Measurements from ENCODE around the gene EHD1.

EHD1 gene

DNA sequence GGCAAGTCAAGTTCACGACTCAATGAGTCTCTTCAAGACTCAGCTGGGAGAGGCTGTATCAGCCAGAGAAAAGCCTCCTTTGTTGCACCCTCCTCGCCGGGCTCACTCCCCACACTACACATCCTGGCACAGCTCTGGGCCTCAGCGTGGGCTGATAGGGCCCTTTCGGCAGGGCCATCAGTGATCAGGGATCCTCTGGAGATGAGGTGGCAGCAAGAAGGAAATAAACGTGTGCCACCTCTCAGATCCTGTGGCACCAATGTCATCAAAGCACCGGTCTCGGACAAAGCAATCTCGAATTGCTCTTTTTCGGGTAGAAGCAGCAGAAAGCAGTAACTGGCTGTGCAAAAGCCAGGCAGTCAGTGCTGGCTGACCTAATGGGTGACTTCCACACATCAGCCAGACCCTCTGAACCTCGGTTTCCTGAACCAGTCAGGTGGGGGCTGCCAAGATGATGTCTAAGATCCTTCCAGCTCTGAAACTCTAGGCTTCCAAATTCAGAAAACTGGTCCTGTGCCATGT is 2.1 kb downstream of the EHD1 start:
- H3K36me3 ChIP-seq (ENCODE audit: low read length), result no peaks in the 10 kb centered on the region
- no peaks in the 10 kb centered on the region for H3K9me3 ChIP-seq (ENCODE audit: insufficient read depth, low read length)
- no peaks in the 10 kb centered on the region; the same call in 1 of the 2 replicates for H4K20me1 ChIP-seq (ENCODE audit: low read depth, low read length)
- peak overlapping the region; percentile 77 for H3K4me2 ChIP-seq (ENCODE audit: low read depth, low read length, poor library complexity, severe bottlenecking)
- H3K27me3 ChIP-seq (ENCODE audit: low read length), result no peaks in the 10 kb centered on the region
- peak overlapping the region; percentile 91 for H3K9ac ChIP-seq (ENCODE audit: low read length)
- H3K9me2 ChIP-seq (replicated peaks; ENCODE audit: insufficient read depth, low read length), result no peaks in the 10 kb centered on the region
- H3K79me2 ChIP-seq (ENCODE audit: insufficient read depth, low read length), result peaks cover 67% of the 10 kb centered on the region
- peaks cover 32% of the 10 kb centered on the region for H3F3A ChIP-seq (ENCODE audit: insufficient read depth)
- no peak overlapping the region for H2AFZ ChIP-seq (ENCODE audit: low read depth, low read length, severe bottlenecking)
- peak overlapping the region; percentile 90 for H3K4me3 ChIP-seq (ENCODE audit: insufficient read depth, low read length, poor library complexity, severe bottlenecking)
- H3K27ac ChIP-seq (ENCODE audit: low read depth, low read length), result peak overlapping the region; percentile 82
- TF ChIP-seq, protein P1, sequence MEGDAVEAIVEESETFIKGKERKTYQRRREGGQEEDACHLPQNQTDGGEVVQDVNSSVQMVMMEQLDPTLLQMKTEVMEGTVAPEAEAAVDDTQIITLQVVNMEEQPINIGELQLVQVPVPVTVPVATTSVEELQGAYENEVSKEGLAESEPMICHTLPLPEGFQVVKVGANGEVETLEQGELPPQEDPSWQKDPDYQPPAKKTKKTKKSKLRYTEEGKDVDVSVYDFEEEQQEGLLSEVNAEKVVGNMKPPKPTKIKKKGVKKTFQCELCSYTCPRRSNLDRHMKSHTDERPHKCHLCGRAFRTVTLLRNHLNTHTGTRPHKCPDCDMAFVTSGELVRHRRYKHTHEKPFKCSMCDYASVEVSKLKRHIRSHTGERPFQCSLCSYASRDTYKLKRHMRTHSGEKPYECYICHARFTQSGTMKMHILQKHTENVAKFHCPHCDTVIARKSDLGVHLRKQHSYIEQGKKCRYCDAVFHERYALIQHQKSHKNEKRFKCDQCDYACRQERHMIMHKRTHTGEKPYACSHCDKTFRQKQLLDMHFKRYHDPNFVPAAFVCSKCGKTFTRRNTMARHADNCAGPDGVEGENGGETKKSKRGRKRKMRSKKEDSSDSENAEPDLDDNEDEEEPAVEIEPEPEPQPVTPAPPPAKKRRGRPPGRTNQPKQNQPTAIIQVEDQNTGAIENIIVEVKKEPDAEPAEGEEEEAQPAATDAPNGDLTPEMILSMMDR (IDR thresholded peaks at IDR 0.05; ENCODE audit: insufficient read depth, low read length, poor library complexity, severe bottlenecking), result no peak
- no peak for TF ChIP-seq EZH2phosphoT487 (conservative IDR thresholded peaks at IDR 0.05; ENCODE audit: low read length)

DNA sequence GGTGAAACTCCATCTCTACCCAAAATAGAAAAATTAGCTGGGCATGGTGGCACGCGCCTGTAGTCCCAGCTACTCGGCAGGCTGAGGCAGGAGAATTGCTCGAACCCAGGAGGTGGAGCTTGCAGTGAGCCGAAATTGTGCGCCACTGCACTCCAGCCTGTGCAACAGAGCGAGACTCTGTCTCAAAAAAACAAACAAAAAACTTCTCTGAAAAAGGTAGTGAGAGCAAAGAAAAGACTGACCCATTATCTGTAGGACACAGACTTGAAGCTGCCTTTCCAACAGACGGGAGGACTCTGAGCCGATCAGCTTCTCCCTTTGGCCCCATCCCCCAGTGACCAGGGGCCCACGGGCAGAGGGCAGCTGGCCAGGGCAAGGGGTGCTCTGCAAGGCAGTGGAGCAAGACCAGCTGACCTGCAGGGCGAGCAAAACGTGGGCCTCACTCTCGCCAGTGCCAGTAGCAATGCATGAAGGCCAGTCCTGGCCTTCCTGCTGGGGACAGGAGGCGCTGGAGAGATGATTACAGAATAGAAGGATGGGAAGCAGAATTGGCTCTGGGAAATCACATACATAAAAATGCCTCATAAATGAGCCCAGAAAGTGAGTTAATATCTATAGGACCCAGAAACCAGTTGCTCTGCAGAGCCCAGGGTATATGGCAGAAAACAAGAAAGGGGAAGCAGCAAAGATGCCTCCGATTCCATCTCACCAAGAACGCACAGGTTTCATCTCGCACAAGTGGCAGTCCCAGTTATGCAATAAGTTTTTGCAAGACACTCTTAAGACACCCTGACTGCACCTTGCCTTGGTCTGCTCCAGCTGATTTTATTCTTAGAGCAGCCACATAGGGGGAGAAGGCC is 2.8 kb downstream of the EHD1 start:
- H3F3A ChIP-seq (ENCODE audit: insufficient read depth), result peaks cover 31% of the 10 kb centered on the region
- H3K36me3 ChIP-seq (ENCODE audit: low read length), result no peaks in the 10 kb centered on the region
- H3K27ac ChIP-seq (ENCODE audit: low read depth, low read length), result peak overlapping the region; percentile 82
- H3K9ac ChIP-seq (ENCODE audit: low read length), result peak overlapping the region; percentile 91
- peak overlapping the region; percentile 77 for H3K4me2 ChIP-seq (ENCODE audit: low read depth, low read length, poor library complexity, severe bottlenecking)
- TF ChIP-seq EZH2phosphoT487 (conservative IDR thresholded peaks at IDR 0.05; ENCODE audit: low read length), result no peak
- TF ChIP-seq, protein P1 (IDR thresholded peaks at IDR 0.05; ENCODE audit: insufficient read depth, low read length, poor library complexity, severe bottlenecking), result no peak
- H2AFZ ChIP-seq (ENCODE audit: low read depth, low read length, severe bottlenecking), result no peak overlapping the region
- peaks cover 74% of the 10 kb centered on the region for H3K79me2 ChIP-seq (ENCODE audit: insufficient read depth, low read length)
- H3K4me3 ChIP-seq (ENCODE audit: insufficient read depth, low read length, poor library complexity, severe bottlenecking), result peak overlapping the region; percentile 90
- no peaks in the 10 kb centered on the region for H3K9me3 ChIP-seq (ENCODE audit: insufficient read depth, low read length)
- H3K27me3 ChIP-seq (ENCODE audit: low read length), result no peaks in the 10 kb centered on the region
- no peaks in the 10 kb centered on the region for H3K9me2 ChIP-seq (replicated peaks; ENCODE audit: insufficient read depth, low read length)
- H4K20me1 ChIP-seq (ENCODE audit: low read depth, low read length), result no peaks in the 10 kb centered on the region; the same call in 1 of the 2 replicates

DNA sequence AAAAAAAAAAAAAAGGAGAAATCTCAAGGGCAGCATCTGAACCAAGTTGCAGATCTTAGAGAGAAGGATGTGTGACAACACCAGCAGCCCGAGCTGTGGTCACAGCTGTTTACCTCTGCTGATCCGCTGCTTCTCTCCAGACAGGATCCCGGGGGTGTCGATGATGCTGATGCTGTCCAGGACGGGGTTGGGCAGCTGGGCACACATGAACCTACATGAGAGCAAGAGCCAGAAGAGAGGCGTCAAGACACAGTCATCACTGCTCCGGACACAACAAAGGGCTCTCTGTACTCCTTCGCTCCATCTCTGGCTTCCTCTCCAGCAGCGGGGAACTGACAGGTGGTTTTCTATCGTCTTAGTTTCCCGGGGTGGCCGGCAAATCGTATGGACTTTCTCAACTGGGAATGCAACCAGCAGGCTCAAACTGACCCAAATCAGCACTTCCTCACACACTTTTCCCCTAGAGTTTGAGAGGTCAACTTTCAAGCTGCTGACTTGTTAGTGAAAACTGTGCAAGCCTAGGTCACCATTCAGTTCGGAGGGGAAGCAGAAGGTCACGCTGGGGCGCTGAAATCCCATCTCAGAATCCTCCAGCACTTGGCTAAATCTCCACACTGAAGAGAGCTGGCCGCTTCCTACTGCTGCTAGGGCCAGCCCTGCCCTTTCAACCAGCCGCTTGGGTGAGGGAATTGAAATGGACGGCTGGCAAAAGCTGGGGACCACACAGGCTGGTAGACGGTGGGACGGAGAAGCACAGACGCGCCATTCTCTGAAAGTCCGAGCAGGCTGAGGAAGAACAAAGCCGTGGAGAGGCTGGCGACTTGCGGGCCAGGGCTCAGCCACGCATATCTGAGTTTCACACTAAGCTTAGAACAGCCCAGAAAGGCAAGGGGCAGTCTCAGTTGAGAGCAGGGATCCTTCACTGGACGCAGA is 3.8 kb downstream of the EHD1 start:
- H3K4me3 ChIP-seq (ENCODE audit: insufficient read depth, low read length, poor library complexity, severe bottlenecking), result peak overlapping the region; percentile 90

More for the DNA sequence above, 3.8 kb downstream of the EHD1 start:
- Histone ChIP-seq H2AFZ (ENCODE audit: low read depth, low read length, severe bottlenecking) (no peak overlapping the region), H3K27me3 (ENCODE audit: low read length) (no peaks in the 10 kb centered on the region), H3K9me2 (replicated peaks; ENCODE audit: insufficient read depth, low read length) (no peaks in the 10 kb centered on the region), H4K20me1 (ENCODE audit: low read depth, low read length) (no peaks in the 10 kb centered on the region; the same call in 1 of the 2 replicates), H3K4me2 (ENCODE audit: low read depth, low read length, poor library complexity, severe bottlenecking) (peak overlapping the region; percentile 77), H3K9ac (ENCODE audit: low read length) (peak overlapping the region; percentile 91), H3F3A (ENCODE audit: insufficient read depth) (peaks cover 34% of the 10 kb centered on the region), H3K9me3 (ENCODE audit: insufficient read depth, low read length) (no peaks in the 10 kb centered on the region), H3K79me2 (ENCODE audit: insufficient read depth, low read length) (peaks cover 83% of the 10 kb centered on the region), H3K27ac (ENCODE audit: low read depth, low read length) (peak overlapping the region; percentile 82), H3K36me3 (ENCODE audit: low read length) (no peaks in the 10 kb centered on the region)
- TF ChIP-seq, protein P1 (IDR thresholded peaks at IDR 0.05; ENCODE audit: insufficient read depth, low read length, poor library complexity, severe bottlenecking), result no peak
- no peak for TF ChIP-seq EZH2phosphoT487 (conservative IDR thresholded peaks at IDR 0.05; ENCODE audit: low read length)

Data from SU-DHL-6 (cell line).